K562 (cell line): ENCODE results near the gene DTX4. TPM values are rescaled to one million over a fixed set of nuclear protein-coding genes. Genes with fewer than 3 reads are reported as not detected.

Experiments
- ATAC-seq: fragments of 200-7000 bp; cut with Tn5 transposase; 3 replicates; pipeline ENCODE4 v1.9.1; 2020; ENCODE audit warnings: moderate library complexity
- BruUV-seq: library from RNA; stranded (reverse); fragments of 400-500 nt; replicated peaks from 2 replicates; lab custom pipeline; 2021; lab: Mats Ljungman, UMichigan
- CTCF ChIA-PET: fragments of 300-600 bp; formaldehyde crosslinking; extraction: SDS; loops from one replicate; lab custom pipeline; 2021; ENCODE audit warnings: low intra/inter-chr PET ratio; lab: Yijun Ruan, JAX
- POLR2A ChIA-PET: fragments of 300-600, 350-650 bp; sonication (Branson Sonifier 250); formaldehyde crosslinking; extraction: SDS; loops from one replicate; lab custom pipeline; 2021; ENCODE audit warnings: antibody characterized with exemption, inconsistent platforms; lab: Yijun Ruan, JAX
- DNase-seq, 4 experiments: peaks; one replicate each; pipeline versions ENCODE4 v3.0.0 to v3.0.0-alpha.2; 2011 to 2018; ENCODE audit warnings: low spot score in 3 of 4, mixed read lengths in 3 of 4; ENCODE audit errors: extremely low read depth in 1 of 4
- FAIRE-seq: peaks from 2 replicates; lab custom pipeline; 2011; peaks lifted over from hg19 to GRCh38; lab: Jason Lieb, UNC
- H2AFZ ChIP-seq: 2 replicates; pipeline ENCODE4 v1.6.0; 2011; ENCODE audit warnings: low read depth, low read length, control low read depth, inconsistent platforms
- H3K27ac ChIP-seq: fragments of 200-600 bp; 3 replicates; pipeline ENCODE4 v1.8.0; 2011; ENCODE audit warnings: low read depth, mild to moderate bottlenecking, control low read depth, inconsistent platforms, low read length, moderate library complexity, mixed read lengths; ENCODE audit errors: extremely low read depth
- H3K27me3 ChIP-seq, 2 experiments: fragments of 300-600 bp in 1 of 2; 2 replicates in 1 of 2; 3 replicates in 1 of 2; pipeline versions ENCODE4 v1.6.0 to v1.8.0; 2011; ENCODE audit warnings: inconsistent platforms in 2 of 2, low read length in 2 of 2, mild to moderate bottlenecking in 1 of 2, mixed read lengths in 1 of 2, moderate library complexity in 1 of 2; ENCODE audit not compliant: control insufficient read depth in 2 of 2, insufficient read depth in 2 of 2
- H3K36me3 ChIP-seq: fragments of 300-600 bp; 3 replicates; pipeline ENCODE4 v1.8.0; 2011; ENCODE audit warnings: mild to moderate bottlenecking, low read length, inconsistent platforms; ENCODE audit not compliant: control insufficient read depth, insufficient read depth
- H3K4me1 ChIP-seq, 2 experiments: fragments of 200-600 bp in 1 of 2; replicated peaks in 1 of 2; 2 replicates in 1 of 2; 3 replicates in 1 of 2; pipeline versions ENCODE4 v1.5.1 to v1.8.0; 2011; ENCODE audit warnings: inconsistent platforms in 2 of 2, low read length in 2 of 2, mild to moderate bottlenecking in 1 of 2, mixed read lengths in 1 of 2, moderate library complexity in 1 of 2; ENCODE audit not compliant: control insufficient read depth in 2 of 2, insufficient read depth in 2 of 2
- H3K4me2 ChIP-seq: 2 replicates; pipeline ENCODE4 v1.6.1; 2011; ENCODE audit warnings: low read length, control low read depth, inconsistent platforms, mixed read lengths; ENCODE audit not compliant: insufficient read depth
- H3K4me3 ChIP-seq: fragments of 200-600 bp; sonication (generic), shearing (Covaris generic); 2 replicates; pipeline ENCODE4 v1.5.1; 2016; ENCODE audit warnings: control low read depth, inconsistent platforms
- H3K79me2 ChIP-seq: fragments of 200-600 bp; 3 replicates; pipeline ENCODE4 v1.8.0; 2011; ENCODE audit warnings: low read length, inconsistent platforms; ENCODE audit not compliant: control insufficient read depth, insufficient read depth
- H3K9ac ChIP-seq, 2 experiments: 2 replicates each; pipeline versions ENCODE4 v1.6.0 to v1.6.1; 2011; ENCODE audit warnings: low read depth in 2 of 2, low read length in 2 of 2, control low read depth in 1 of 2, inconsistent platforms in 1 of 2, mild to moderate bottlenecking in 1 of 2, mixed read lengths in 1 of 2; ENCODE audit not compliant: insufficient read depth in 1 of 2
- H3K9me1 ChIP-seq: one replicate; pipeline ENCODE4 v1.6.0; 2011; ENCODE audit warnings: inconsistent platforms, mild to moderate bottlenecking, low read length, moderate library complexity; ENCODE audit not compliant: control insufficient read depth, insufficient read depth
- H3K9me3 ChIP-seq: replicated peaks from 2 replicates; pipeline ENCODE4 v1.5.1; 2011; ENCODE audit warnings: low read depth, low read length, inconsistent platforms; ENCODE audit not compliant: control insufficient read depth, insufficient read depth
- H4K20me1 ChIP-seq: replicated peaks from 2 replicates; pipeline ENCODE4 v1.6.1; 2011; ENCODE audit warnings: low read length, inconsistent platforms, mixed read lengths; ENCODE audit not compliant: control insufficient read depth, insufficient read depth
- BMI1 ChIP-seq: fragments of 150-350 bp; IDR thresholded peaks from 2 replicates; pipeline ENCODE4 v1.6.1; 2014; ENCODE audit warnings: low read length
- CBFA2T2 ChIP-seq: fragments of 450-650 bp; conservative IDR thresholded peaks from 2 replicates; pipeline ENCODE4 v1.6.1; 2017; ENCODE audit warnings: mild to moderate bottlenecking
- DIDO1 ChIP-seq: fragments of 450-650 bp; IDR thresholded peaks from 2 replicates; pipeline ENCODE4 v1.6.1; 2016; ENCODE audit warnings: low read depth, missing biosample characterization, missing genetic modification characterization
- FOS ChIP-seq: IDR thresholded peaks from 3 replicates; pipeline ENCODE4 v1.6.1; 2011; ENCODE audit not compliant: insufficient read length; ENCODE audit errors: extremely low read depth
- HOXB6 ChIP-seq: fragments of 250-450 bp; sonication (Bioruptor Pico); IDR thresholded peaks from 2 replicates; pipeline ENCODE4 v1.5.1; 2022; ENCODE audit warnings: mild to moderate bottlenecking, borderline replicate concordance
- KLF10 ChIP-seq: fragments of 250-450 bp; sonication (Bioruptor Pico); IDR thresholded peaks from 2 replicates; pipeline ENCODE4 v1.6.1; 2021; ENCODE audit warnings: matching md5 sums
- KLF16 ChIP-seq: IDR thresholded peaks from 2 replicates; pipeline ENCODE4 v1.6.1; 2016; ENCODE audit warnings: antibody characterized with exemption
- POLR2AphosphoS5 ChIP-seq: IDR thresholded peaks from 2 replicates; pipeline ENCODE4 v1.6.1; 2011; ENCODE audit warnings: mild to moderate bottlenecking, low read depth, low read length, moderate library complexity; ENCODE audit not compliant: control insufficient read depth, insufficient read depth
- RNF2 ChIP-seq: sonication (generic); IDR thresholded peaks from 2 replicates; pipeline ENCODE4 v1.6.1; 2016
- THAP12 ChIP-seq: fragments of 250-450 bp; sonication (Bioruptor Pico); IDR thresholded peaks from 2 replicates; pipeline ENCODE4 v1.9.0; 2021; ENCODE audit warnings: mild to moderate bottlenecking, inconsistent platforms
- WGBS: fragments of 100-300 bp; shearing (Covaris generic); methylation state at CpG from one replicate; pipeline ENCODE4 v1.1.6; 2016; ENCODE audit warnings: low coverage, mixed read lengths; ENCODE audit not compliant: insufficient coverage; ENCODE audit errors: missing lambda C conversion rate; 5-methylcytosine and 5-hydroxymethylcytosine counted together
- in situ Hi-C: fragments of 300-500 bp; cut with MboI; formaldehyde crosslinking; loops from 4 replicates; pipeline ENCODE4 v1.15.0; 2018; ENCODE audit warnings: inconsistent platforms, mixed read lengths
- intact Hi-C: fragments of 100-400 bp; cut with micrococcal nuclease; formaldehyde crosslinking; loops from 2 replicates; pipeline ENCODE4 v1.14.2; 2022
- polyA plus RNA-seq, 8 experiments: library from polyadenylated mRNA; depleted of rRNA in 4 of 8; stranded (reverse) in 5 of 8; unstranded in 3 of 8; fragments of >200 nt; fragmentation: Nextera tagmentation in 2 of 8; fragmentation: Illumina TruSeq in 1 of 8; extraction: Ambion mirVana in 2 of 8; extraction: Trizol in 1 of 8; gene quantifications; 2 replicates each; pipeline versions ENCODE4 v1.2.1 to v1.2.3, GENCODE V29; 2011 to 2014; ENCODE audit warnings: inconsistent platforms in 1 of 8, missing spikeins in 1 of 8
- total RNA-seq, 7 experiments: library from RNA; depleted of rRNA in 6 of 7; stranded (reverse); fragments of >200 nt in 6 of 7; fragmentation: Illumina TruSeq in 2 of 7; extraction: Trizol in 2 of 7; gene quantifications; 2 replicates each; pipeline versions ENCODE4 v1.2.1 to v1.2.3, GENCODE V29; 2011 to 2021; ENCODE audit warnings: low replicate concordance in 1 of 7

DTX4 gene
- total and polyA plus RNA-seq, 9 of the 15 experiments (the other 6 are each of a cell fraction or from before 2014, with no cell fraction given) = 0.03 to 0.47 (median 0.04) TPM; not detected in 4

- ChIA-PET CTCF (no interaction called here), POLR2A (interaction anchor here (0.7 kb wide), 1 partner anchor 266 kb away, joined by 3 read pairs; no protein-coding TSS in a partner anchor)
- no peaks in the 10 kb centered on the region for H3K4me1 ChIP-seq
- H3K4me3 ChIP-seq = no peak within 1 kb of the TSS
- ATAC-seq (no peak), DNase-seq (no peak), FAIRE-seq (no peak)
- H3K27me3 ChIP-seq = peaks cover 4 to 26% of the 10 kb centered on the region in 2 experiments; a peak in 3 of 5 replicates
- H3K27ac ChIP-seq = no peak within 1 kb of the TSS
- H3K4me2 ChIP-seq = no peak within 1 kb of the TSS
- H3K79me2 ChIP-seq = no peaks in the 10 kb centered on the region
- H3K36me3 ChIP-seq = no peaks in the 10 kb centered on the region
- no peak within 1 kb of the TSS for H2AFZ ChIP-seq
- in situ Hi-C loops (no loop called here), intact Hi-C loops (no loop called here)
- no TSS peak for BruUV-seq
- H3K9ac ChIP-seq = no peak within 1 kb of the TSS
- no peaks in the 10 kb centered on the region for H3K9me3 ChIP-seq
- no peaks in the 10 kb centered on the region for H3K9me1 ChIP-seq
- TF ChIP-seq DIDO1 (tag) (no peak), BMI1 (no peak), KLF16 (no peak), THAP12 (CRISPR knock-in tag) (no peak), RNF2 (no peak), POLR2AphosphoS5 (no peak), FOS (no peak), CBFA2T2 (no peak), HOXB6 (CRISPR knock-in tag) (no peak), KLF10 (CRISPR knock-in tag) (no peak)
- WGBS = 0% methylated on average over 10 of the region's 10 CpGs
- H4K20me1 ChIP-seq = no peaks in the 10 kb centered on the region
Measured at GRCh38 chr11:59212744-59213631, 41.1 kb downstream of the DTX4 start, which contains the start of gene MPEG1. Gene MPEG1 (minus strand): TSS chr11:59212927. CDS start chr11:59212865, 62 bp downstream.
